Measurements from ENCODE around the gene ELFN2.

ELFN2 gene

DNA sequence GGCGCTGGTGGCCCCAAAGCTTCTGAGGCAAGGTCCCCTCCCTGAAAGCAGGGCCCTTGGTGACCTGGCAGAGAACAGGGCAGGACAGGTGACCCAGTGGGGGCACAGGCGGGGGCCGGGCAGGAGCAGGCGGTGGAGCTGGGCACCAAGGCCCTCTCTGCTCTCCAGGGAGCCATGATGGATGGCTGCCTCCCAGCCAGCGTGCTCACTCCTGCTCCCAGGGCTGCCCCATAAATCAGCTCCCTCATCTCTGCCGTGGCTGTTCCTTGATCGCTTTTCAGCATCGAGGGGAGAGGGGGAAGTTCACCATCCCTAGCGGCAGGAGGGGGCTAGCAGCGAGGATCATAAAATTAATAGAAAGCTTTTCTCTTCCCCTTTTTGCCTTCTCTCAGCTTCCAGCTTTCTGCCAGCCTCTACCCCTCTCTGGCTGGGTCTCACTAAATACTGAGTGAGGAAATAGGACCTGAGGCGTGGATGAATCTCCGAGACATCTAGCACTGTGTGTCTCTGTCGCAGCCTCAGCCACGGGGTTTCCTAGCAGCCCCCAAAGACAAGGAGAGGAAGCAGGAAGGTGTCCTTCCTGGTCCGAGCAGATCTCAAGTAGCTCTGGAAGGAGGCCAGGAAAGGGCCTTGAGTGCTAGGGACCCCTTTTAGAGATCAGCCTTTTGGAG is 22.2 kb upstream of the ELFN2 start:
- TF ChIP-seq EZH2phosphoT487 (IDR thresholded peaks at IDR 0.05; ENCODE audit: borderline replicate concordance, low read length) (no peak), CTCF (IDR thresholded peaks at IDR 0.05; ENCODE audit: low read depth, low read length, poor library complexity, severe bottlenecking) (no peak)
- Histone ChIP-seq H3K27me3 (ENCODE audit: control insufficient read depth, low read length) (peaks cover 10% of the 10 kb centered on the region), H3K4me2 (ENCODE audit: low read length) (no peak overlapping the region), H3F3A (ENCODE audit: control insufficient read depth, insufficient read depth) (no peaks in the 10 kb centered on the region), H3K9me2 (replicated peaks; ENCODE audit: control insufficient read depth, low read length) (no peaks in the 10 kb centered on the region), H4K20me1 (ENCODE audit: control insufficient read depth, insufficient read depth, low read depth, low read length) (no peaks in the 10 kb centered on the region), H3K4me1 (ENCODE audit: control insufficient read depth, low read length) (peaks cover 30% of the 10 kb centered on the region), H3K27ac (ENCODE audit: low read depth, low read length) (no peak overlapping the region), H3K4me3 (ENCODE audit: low read length) (no peak overlapping the region), H3K36me3 (ENCODE audit: control insufficient read depth, low read length) (no peaks in the 10 kb centered on the region), H3K9me3 (ENCODE audit: control insufficient read depth, insufficient read depth, low read length) (no peaks in the 10 kb centered on the region), H3K79me2 (ENCODE audit: control insufficient read depth, low read length) (no peaks in the 10 kb centered on the region)

DNA sequence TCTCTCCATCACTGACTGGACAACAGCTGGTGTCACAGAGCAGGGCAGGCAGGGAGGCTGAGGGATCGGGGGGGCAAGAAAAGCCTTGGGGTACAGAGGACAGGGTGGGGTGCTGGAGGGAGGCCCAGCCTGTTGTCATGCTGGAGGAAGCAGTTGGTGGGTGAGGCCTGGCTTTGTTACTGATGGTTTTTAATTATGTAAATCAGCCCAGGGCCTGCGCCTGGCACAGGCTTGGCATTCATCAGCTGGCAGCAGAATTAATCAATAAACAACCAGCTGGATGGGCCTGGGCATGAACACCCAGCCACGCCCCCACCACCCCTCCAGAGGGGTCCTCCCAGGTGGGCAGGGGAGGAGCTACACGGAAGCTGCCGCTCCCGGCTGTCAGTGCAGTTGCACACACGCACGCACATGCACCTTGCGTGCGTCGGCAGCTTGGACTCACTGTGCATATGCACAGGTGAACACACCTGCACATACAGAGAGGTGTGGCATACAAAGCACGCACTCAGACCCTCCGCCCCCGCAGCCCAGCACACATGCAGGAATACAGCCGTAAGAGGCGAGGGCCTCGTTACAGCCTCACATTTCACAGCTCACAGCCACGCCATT is 21.3 kb upstream of the ELFN2 start:
- peaks cover 14% of the 10 kb centered on the region for H3K27me3 ChIP-seq (ENCODE audit: control insufficient read depth, low read length)
- H3K4me2 ChIP-seq (ENCODE audit: low read length) = no peak overlapping the region
- H3K36me3 ChIP-seq (ENCODE audit: control insufficient read depth, low read length) = no peaks in the 10 kb centered on the region
- no peaks in the 10 kb centered on the region for H3K9me2 ChIP-seq (replicated peaks; ENCODE audit: control insufficient read depth, low read length)
- no peaks in the 10 kb centered on the region for H3K79me2 ChIP-seq (ENCODE audit: control insufficient read depth, low read length)
- no peaks in the 10 kb centered on the region for H3F3A ChIP-seq (ENCODE audit: control insufficient read depth, insufficient read depth)
- no peaks in the 10 kb centered on the region for H4K20me1 ChIP-seq (ENCODE audit: control insufficient read depth, insufficient read depth, low read depth, low read length)
- peaks cover 30% of the 10 kb centered on the region for H3K4me1 ChIP-seq (ENCODE audit: control insufficient read depth, low read length)
- H3K4me3 ChIP-seq (ENCODE audit: low read length) = no peak overlapping the region
- no peak overlapping the region for H3K27ac ChIP-seq (ENCODE audit: low read depth, low read length)
- no peaks in the 10 kb centered on the region for H3K9me3 ChIP-seq (ENCODE audit: control insufficient read depth, insufficient read depth, low read length)
- TF ChIP-seq CTCF (IDR thresholded peaks at IDR 0.05; ENCODE audit: low read depth, low read length, poor library complexity, severe bottlenecking) = no peak
- TF ChIP-seq EZH2phosphoT487 (IDR thresholded peaks at IDR 0.05; ENCODE audit: borderline replicate concordance, low read length) = no peak

DNA sequence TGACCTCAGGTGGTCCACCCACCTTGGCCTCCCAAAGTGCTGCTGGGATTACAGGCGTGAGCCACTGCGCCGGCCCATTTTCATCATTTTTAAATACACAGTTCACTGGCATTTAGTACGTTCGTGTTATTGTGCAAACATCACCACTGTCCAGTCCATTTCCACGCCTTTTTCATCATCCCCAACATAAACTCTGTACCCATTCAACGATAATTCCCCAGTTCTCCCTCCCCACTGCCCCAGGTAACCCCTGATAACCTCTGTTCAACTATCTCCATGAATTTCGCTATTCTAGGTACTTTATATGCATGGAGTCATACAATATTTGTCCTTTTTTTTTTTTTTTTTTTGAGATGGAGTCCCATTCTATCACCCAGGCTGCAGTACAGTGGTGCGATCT is 18.2 kb upstream of the ELFN2 start:
- H3K4me2 ChIP-seq (ENCODE audit: low read length) = no peak overlapping the region
- H3K27ac ChIP-seq (ENCODE audit: low read depth, low read length) = no peak overlapping the region
- peaks cover 13% of the 10 kb centered on the region for H3K4me1 ChIP-seq (ENCODE audit: control insufficient read depth, low read length)
- TF ChIP-seq EZH2phosphoT487 (IDR thresholded peaks at IDR 0.05; ENCODE audit: borderline replicate concordance, low read length) (no peak), CTCF (IDR thresholded peaks at IDR 0.05; ENCODE audit: low read depth, low read length, poor library complexity, severe bottlenecking) (no peak)
- peaks cover 4% of the 10 kb centered on the region; the same call in 1 of the 2 replicates for H3K9me3 ChIP-seq (ENCODE audit: control insufficient read depth, insufficient read depth, low read length)
- H3K27me3 ChIP-seq (ENCODE audit: control insufficient read depth, low read length) = peaks cover 16% of the 10 kb centered on the region
- H3K79me2 ChIP-seq (ENCODE audit: control insufficient read depth, low read length) = no peaks in the 10 kb centered on the region
- H3F3A ChIP-seq (ENCODE audit: control insufficient read depth, insufficient read depth) = no peaks in the 10 kb centered on the region
- H4K20me1 ChIP-seq (ENCODE audit: control insufficient read depth, insufficient read depth, low read depth, low read length) = no peaks in the 10 kb centered on the region
- no peaks in the 10 kb centered on the region for H3K36me3 ChIP-seq (ENCODE audit: control insufficient read depth, low read length)
- no peaks in the 10 kb centered on the region for H3K9me2 ChIP-seq (replicated peaks; ENCODE audit: control insufficient read depth, low read length)
- H3K4me3 ChIP-seq (ENCODE audit: low read length) = no peak overlapping the region

Measured in DOHH2 (cell line).